ENCODE data around the gene TSHR.
"Not testable (repeated sequence)": the region's sequence is repeated elsewhere in the genome, so short reads cannot be mapped to it uniquely, and the experiment has no call there.

TSHR gene

DNA sequence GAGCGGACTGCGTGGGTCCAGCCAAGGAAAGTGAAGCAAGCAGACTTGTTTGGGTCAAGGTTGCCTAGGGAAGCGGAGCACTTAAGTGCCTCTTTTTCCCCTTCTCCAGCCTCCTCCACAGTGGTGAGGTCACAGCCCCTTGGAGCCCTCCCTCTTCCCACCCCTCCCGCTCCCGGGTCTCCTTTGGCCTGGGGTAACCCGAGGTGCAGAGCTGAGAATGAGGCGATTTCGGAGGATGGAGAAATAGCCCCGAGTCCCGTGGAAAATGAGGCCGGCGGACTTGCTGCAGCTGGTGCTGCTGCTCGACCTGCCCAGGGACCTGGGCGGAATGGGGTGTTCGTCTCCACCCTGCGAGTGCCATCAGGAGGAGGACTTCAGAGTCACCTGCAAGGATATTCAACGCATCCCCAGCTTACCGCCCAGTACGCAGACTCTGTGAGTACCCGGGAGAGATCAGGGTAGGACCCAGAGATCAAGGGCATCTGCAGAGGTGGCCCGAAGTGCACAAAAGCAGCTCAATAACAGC is at the start of gene TSHR:
Gene TSHR (plus strand): TSS at position 206 of the 526 bp plus-strand sequence. CDS start 60 bp downstream, at position 266.
- DNase-seq, result no peak

DNA sequence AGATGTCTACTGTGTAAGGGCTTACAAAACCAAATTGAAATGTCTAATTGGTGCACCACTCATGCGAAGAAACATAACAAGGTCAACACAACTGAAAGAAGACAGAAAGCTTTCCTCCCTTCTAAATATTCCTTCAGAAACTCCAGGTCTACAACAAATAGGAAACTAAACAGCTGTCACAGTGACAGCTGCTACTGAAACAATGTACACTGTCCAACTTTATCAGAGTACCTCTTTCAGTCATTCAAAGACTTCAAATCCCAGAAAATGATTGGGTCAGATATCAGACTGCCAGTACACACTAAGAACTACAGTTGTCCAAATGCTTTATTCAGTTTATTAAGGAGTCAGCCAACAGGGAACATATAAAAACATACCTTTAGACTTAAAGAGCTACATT is 49.1 kb upstream of the TSHR start:
- DNase-seq, result no peak

DNA sequence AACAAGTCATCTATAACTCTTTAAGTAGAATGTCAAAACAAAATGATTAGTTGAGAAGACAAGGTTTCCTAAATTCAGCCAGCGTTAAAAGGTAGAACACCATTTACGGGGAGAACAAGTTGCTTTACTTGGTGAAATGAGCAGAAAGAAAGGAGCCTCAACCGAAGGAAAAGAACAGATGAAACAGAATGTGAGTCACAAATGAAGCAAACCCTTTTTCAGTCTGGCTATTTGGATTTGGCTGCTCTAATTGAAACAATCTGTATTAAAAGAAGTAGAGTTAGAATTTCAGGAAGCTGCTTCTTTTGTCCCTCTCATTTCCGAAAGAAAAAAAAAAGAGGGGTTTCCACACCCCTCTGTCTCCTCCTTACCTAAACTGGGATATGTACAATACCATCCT is 48.5 kb upstream of the TSHR start:
- DNase-seq, result no peak

DNA sequence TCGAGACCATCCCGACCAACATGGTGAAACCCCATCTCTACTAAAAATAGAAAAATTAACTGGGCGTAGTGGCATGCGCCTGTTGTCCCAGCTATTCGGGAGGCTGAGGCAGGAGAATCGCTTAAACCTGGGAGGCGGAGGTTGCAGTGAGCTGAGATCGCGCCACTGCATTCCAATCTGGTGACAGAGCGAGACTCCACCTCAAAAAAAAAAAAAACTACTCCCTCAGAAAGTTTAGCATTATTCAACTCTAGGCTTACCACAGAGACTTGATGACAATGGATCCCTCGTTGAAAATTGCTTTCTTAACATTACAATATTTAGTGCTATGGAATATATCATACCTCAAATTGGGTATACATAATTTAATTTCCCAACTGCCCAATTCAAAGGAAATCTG is 43.4 kb upstream of the TSHR start:
- not testable (repeated sequence) for DNase-seq

DNA sequence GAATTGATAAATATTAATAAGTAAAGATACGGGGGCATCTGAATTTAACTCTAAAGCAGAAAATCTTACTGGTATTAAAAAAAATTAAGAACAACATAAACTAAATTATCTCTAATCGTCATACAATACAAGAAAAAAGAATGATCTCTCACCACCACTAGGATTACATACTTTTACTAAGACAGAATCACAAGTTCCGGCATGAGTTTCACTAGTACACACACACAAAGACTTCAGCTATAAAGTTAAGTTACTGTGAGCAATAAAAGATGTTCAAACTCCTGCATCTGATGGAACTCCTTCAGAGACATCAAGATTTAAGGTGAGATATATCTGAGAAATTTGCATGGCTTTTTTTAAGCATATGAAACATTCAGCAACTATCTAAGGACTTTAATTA is 35.8 kb upstream of the TSHR start:
- no peak for DNase-seq

DNA sequence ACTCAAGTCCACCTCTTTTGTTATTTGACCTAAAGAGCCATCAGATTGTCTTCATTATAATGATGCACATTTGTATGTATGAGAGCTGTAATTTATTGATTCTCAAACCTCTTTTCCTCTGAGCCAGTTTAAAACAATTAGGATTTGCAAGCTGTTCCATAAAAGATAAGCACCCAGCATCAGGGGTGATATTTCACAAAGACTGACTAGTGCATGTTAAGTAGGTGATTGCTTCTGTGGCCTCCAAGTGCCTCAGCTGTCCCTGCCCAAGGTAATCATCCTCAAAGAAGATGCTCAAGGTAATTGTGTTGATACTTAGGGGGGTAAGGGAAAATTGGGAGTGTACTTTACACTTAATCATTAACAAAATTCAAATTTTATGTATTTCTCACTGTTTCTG is 32.1 kb upstream of the TSHR start:
- DNase-seq, result no peak

DNA sequence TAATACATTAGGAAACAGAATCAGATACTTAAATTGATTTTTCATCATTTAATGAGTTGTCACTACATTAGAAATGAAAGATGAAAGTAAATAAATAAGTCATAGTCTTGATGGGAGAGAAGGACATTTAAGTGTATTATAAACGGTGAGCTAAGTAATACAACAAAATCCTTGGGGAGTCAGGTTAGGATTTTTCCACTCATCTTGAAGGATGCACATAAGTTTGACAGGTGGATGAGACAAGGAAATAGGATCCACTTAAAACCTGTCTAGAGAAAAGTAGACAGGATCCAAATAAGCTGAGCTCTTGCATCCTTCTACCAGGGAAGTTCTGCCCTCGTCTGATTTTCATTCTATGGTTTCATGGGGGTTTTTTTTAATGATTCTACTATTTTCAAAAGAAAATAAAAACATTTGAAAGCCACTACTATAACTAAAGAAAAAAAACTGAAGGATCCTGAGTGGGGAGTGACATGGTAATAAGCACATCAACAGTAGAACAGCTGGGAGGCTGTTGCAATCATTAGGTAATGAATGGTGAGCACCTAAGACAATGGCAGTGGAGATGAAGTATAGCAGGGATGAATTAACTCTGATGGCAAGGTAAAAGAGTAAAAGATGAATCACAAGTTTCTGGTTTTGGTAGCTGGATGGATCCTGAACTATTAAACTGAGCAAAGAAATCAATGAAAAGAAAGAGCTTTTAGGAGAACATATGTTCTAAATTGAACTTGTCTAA is 30.9 kb upstream of the TSHR start:
- DNase-seq, result no peak

DNA sequence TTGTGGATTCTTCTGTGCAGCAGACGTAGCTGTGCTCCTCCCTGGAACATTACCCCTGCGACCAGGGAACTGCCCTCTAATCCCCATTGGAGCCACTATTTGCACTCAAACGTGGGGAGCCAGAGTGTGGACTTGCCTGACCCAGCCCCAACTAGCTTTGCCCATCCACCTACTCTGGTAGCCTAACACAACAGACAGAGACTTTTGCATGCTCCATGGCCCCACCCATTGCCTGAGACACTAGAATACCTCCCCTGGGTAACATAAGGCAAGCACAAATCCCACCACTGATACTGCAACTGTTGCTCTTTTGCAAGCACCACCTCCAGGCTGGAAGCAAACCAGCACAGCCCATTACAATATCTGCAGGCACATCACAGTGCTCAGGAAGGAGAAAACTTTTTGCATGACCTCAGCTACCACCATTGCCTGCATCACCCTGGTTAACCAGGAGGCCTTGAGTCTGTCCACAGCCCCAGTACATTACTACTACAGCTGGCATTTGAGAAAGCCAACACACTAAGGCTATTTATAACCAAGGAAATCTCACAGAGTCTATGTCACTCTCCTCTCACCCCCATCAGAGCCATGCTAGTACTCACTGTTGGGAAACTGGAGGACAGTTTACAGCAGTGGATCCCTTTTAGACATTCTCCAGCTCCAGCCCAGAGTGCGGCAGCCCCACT is 28.9 kb upstream of the TSHR start:
- DNase-seq, result no peak

DNA sequence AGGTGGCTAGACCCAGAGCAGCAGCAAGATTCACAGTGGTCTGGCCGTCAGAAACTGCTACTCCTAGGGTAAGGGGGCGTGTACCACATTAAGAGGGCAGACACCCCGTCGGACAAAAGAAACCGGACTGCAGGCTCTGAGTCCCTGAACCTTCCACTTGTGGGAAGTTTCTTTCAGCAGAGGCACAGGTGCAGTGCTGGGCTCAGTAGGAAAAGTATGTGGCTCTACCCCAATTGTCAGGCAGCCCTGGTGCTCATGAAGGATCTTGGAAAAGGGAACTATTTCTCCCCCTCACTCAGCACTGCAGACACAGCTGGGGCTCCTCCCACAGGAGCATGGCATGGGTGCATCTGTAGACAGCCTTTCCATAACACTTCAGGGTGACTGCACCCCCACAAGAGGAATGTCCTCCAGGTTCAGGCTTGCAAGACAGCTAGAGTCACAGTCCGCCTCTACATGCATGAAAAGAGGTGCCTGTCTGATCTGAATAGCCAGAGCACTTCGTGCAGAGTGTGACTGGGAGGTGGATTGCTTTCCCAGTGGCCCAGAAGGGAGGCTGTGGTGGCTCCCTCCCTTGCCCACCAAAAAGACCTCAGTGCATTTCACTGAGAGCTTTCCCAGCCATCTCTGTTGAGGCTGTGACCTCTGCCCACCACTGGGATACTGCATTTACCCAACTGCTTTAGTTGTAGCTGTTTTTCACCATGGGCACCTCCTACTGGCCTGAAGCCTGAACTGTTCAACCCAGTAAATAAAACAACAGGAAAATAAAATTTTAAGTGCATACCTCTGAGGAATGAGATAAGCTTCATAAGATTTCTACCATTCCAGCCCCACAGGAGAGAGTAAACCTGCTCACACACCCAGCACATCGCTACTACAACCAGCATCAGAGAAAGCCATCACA is 28.1 kb upstream of the TSHR start:
- peak in 1 of 2 experiments; percentile 6 for DNase-seq

DNA sequence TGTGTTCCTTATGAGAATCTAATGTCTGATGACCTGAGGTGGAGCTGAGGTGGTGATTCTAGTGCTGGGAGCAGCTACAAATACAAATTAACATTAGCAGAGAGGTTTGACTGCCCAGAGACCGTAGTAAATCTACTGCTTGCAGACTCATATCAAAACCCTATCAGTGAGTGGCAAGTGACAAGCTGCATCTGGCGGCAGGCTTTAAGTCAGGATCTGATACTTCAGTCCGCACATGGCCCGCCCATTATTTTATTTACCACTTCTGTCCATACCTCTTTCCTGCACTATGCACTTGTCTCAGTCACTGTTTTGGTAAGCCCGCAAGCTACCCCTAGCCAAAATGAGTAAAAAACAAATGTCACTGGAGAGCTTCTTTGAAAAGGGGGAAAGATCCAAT is 25.3 kb upstream of the TSHR start:
- DNase-seq, result no peak

DNA sequence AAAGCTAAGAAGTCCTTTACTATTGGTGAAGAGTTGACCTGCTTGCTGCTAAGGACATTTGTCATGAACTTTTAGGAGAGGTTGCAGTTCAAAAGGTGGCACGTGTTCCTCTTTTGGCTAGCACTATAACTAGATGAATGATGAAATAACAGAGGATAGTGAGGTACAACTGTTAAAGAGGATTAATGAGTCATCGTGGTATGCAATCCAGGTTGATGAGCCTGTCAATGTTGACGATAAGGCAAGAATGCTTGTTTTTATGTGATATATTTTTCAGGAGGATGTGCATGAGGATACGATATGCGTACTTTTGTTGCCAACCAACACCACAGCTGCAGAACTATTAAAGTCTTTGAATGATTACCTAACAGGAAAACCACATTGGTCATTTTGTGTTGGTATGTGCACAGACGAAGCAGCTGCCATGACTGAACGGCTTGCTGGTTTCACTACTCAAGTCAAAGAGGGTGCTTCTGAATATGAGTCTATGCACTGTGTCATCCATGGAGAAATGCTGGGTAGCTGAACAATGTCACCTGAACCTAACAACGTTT is 24.5 kb upstream of the TSHR start:
- peak; percentile 76 to 88 for DNase-seq

DNA sequence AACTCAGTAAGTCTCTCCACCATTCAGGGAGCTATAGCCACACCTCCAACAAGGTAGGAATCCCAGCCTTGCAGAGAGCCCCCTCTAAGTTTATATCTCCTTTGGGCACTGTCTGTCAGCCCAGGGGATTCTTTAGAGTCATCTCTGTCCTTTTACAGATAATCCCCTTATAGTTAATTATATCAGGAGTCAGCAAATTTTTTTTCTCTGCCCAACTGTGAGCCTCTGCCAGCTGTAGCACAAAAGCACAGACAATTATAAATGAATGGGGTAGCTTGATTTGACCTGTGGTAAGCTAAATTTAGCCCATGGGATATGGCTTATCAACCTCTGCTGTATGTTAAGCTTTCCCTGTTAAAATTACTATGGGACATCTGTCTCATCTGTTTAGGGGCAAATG is 22.1 kb upstream of the TSHR start:
- DNase-seq, result no peak

DNA sequence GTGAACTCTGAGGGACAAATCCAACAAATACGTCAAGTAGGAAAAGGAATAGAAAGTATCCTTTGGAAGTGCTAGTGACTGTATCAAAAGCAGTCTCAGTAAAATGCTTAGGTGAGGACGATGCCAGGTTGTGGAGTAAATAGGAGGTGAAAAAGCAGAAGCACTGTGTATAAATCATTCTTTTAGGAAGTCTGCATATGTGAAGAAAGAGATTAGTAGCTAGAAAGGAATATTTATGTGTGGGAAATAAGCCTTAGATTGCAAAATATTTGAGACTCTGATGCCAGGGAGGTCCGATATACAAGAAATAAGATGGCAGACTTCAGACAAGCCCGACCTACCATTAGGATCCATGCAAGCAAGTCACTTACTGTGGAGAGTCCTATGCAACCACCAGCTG is 21.7 kb upstream of the TSHR start:
- DNase-seq, result no peak

DNA sequence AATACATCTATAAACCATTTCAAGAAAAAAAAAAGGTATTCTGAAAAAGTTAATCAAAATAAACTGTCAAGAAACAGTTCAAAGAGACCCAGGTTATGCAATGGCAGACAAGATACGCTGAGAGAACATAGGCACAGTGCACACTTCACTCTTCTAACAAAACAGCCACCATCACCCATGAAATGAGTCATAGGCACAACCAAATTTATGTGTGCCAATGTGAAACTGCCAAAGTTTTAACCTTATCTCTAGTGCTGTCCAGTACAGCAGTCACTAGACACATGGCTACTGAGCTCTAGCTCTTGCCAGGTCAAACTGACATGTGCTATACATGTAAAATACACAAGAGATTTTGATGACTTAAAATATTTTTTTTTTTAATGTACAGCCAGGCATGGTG is 15.3 kb upstream of the TSHR start:
- DNase-seq, result no peak

DNA sequence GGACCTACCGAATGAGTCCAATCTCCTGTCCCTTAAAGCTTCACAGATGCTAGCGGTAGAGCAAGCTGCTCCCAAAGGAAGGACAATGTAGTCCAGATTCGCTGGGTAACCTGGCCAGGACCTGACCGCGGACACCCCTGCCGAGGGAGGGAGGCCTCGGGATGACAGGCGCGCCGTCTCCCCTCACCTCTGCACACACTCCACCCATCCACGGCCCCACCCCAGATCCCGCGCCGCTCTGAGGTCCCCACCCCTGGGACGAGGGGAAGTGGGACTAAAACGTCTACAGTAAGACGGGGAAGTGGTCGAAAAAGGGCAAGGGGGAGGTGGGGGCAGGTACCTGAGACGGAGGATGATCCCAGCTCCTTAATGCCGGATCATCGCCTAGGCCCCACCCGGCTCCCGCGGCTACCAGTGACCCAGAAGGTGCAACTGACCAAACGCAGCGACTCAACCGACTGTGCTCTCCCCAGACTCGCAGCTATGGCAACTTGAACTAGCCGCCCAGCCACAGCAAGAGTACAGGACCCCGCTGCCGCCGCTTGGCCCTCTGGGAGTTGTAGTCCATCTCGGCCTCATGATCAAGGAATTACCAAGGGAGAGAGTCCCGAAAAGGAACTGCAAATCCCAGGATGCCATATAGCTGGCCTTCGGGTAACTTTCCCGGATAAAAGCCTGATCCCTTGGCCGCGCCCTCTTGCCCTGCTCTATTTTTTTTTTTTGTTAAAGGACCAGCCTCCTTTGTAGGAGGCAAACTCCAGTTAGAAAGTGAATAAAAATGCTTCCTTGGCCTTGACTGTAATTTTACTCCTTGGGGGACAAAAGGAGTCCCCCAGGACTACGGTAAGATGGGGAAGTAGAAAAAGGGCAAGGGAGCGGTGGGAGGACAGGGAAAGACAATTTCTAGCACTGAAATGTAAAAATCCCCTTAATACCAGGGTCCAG is 13.9 kb upstream of the TSHR start, which contains the start of gene CEP128:
Gene CEP128 (minus strand): TSS at position 498 of the 945 bp plus-strand sequence.
- peak; percentile 98 for DNase-seq

DNA sequence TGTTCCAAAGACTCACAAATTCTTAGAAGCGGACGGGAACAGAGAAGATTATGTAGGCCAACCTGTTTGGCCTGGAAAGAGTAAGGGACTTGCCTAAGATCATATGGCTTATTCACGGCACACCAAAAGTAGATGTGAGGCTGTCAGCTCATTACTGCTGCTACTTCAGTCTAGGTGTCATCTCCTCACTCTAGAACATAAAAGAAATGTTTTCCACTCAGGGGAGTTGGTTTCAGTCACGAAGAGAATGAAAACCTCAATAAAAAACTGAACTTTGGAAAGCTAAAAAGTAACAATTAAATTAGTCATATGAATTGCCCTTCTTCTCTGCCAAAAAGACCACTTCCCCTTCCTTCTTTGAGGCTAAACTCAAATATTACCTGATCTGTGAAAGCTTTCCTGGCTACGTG is 13.2 kb upstream of the TSHR start:
- DNase-seq, result peak; percentile 26 to 53

DNA sequence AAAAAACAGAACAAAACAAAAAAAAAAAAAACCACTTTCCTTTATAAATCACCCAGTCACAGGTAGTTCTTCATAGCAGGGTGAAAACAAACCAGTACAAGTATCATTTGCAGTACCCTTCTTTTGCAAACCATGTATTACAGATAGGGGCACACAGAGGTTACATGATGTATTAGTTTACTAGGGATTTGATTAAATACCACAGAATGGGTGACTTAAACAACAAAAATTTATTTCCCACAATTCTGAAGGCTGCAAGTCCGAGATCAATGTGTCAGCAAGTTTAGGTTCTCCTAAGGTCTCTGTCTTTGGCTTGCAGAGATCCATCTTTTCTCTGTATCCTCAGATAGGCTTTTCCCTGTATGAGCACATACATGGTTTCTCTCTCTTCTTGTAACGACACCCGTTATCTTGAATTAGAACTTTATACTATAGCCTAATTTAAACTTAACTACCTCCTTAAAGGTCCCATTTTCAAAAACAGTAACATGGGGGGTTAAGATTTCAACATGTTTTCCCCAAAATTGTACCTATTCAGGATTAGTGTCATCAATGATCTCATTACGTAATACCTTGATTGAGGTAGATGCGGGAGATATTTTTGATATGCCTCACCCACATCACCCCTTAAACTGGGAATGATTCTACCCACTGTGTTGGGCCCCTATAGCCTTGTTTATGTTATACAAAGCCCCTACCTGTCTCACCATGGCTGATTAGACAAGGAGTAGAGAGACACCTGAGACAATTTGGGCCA is 10.4 kb upstream of the TSHR start:
- no peak for DNase-seq

DNA sequence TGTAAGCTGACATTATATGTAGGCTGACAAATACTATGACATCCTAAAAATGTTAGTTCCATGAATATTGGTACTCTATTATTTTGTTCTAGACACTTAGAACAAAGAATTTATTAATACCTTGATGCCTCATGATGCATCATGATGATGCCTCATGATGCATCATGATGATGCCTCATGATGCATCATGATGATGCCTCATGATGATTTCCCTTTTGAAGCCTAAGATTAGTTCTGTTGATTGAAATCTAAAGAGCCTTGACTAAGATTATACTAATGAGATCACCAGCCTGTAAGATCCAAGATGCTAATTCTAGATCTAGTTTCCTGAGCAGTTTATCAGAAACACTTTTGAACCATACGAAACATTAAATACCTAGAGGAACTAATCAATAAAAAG is 9.2 kb upstream of the TSHR start:
- DNase-seq, result no peak

DNA sequence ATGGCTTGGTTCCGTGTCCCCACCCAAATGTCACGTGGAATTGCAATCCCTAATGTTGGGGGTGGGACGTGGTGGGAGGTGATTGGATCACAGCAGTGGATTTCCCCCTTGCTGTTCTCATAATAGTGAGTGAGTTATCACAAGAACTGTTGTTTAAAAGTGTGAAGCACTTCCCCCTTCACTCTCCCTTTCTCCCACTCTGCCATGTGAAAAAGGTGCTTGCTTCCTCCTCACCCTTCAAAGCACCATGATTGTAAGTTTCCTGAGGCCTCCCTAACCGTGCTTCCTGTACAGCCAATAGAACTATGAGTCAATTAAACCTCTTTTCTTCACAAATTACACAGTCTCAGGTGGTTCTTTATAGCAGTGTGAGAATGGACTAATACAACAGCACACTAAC is 8.6 kb upstream of the TSHR start:
- no peak for DNase-seq

DNA sequence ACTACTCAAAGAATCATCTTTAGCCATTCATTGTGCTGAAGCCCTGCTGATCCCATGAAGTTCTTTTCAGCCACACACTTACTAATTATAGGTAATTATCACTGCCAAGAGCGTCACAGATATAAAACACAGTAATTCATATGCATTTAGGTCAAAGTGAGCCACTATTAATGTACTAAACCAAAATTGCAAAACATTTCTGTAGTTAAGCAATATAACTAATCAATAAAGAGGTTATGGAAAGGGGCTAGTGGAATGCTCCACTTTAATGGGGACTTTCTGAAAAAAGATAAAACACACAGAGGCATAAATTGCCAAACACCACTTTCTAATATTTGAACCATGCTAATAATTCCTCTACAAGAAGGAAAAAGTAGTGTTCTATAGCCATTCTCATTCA is 7.1 kb upstream of the TSHR start:
- DNase-seq, result no peak

DNA sequence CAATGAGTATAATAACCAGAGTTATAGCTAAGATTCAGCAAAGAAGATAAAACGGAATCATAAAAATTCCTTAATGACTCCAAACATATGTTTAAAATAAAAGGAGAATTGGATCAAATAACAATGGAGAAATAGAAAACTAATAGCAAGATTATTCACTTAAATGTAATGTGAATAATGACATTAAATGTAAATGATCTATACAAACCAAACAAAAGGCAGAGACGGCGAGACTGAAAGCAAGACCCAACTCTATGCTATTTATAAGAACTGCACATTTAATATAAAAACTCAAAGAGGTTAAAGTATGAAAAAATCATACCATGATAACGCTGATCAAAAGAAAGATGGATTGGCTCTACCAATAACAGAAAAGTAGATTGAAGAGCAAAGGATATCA is 3.9 kb upstream of the TSHR start:
- DNase-seq, result no peak
